GM10266 (cell line): ENCODE data around the gene GLI3.

Experiments used
- DNase-seq: peaks from one replicate; pipeline ENCODE4 v3.0.0; 2012; ENCODE audit errors: extremely low spot score
- CTCF ChIP-seq: IDR thresholded peaks from 2 replicates; pipeline ENCODE4 v1.5.1; 2012; ENCODE audit warnings: mild to moderate bottlenecking, low read depth; ENCODE audit not compliant: control insufficient read depth, insufficient read depth; ENCODE audit errors: missing control alignments

GLI3 gene

GRCh38 chr7:41971640-41972187, 265.3 kb downstream of the GLI3 start:
- no peak for DNase-seq
- TF ChIP-seq CTCF: no peak

GRCh38 chr7:41970941-41971340, 266.1 kb downstream of the GLI3 start:
- DNase-seq: no peak
- no peak for TF ChIP-seq CTCF

- TF ChIP-seq CTCF: no peak
- no peak for DNase-seq
These were observed 267.4 kb downstream of the GLI3 start for GRCh38 chr7:41969561-41970105.

GRCh38 chr7:41967156-41967555, 269.9 kb downstream of the GLI3 start:
- no peak for TF ChIP-seq CTCF
- no peak for DNase-seq

GRCh38 chr7:41965951-41966505, 271.0 kb downstream of the GLI3 start:
- no peak for DNase-seq
- TF ChIP-seq CTCF: no peak

GRCh38 chr7:41964849-41965745, 271.9 kb downstream of the GLI3 start:
- TF ChIP-seq CTCF: no peak
- no peak for DNase-seq
